H9 (cell line): ENCODE data around the gene ACAP3. TPM values are rescaled to one million over a fixed set of nuclear protein-coding genes. Genes with fewer than 3 reads are reported as not detected.
A peak's percentile ranks its signal among the peaks of the same experiment; 100 is the strongest.

Experiments used
- DNase-seq: peaks from one replicate; pipeline ENCODE4 v3.0.0-alpha.2; 2017
- H2AFZ ChIP-seq: one replicate; pipeline ENCODE4 v1.6.1; 2013; ENCODE audit warnings: mild to moderate bottlenecking, low read length, control low read depth, moderate library complexity
- H2AK5ac ChIP-seq: 2 replicates; pipeline ENCODE4 v1.6.1; 2013; ENCODE audit warnings: low read length, control low read depth, mixed read lengths; ENCODE audit not compliant: insufficient read length
- H2BK120ac ChIP-seq: one replicate; pipeline ENCODE4 v1.6.1; 2013; ENCODE audit warnings: low read depth, mild to moderate bottlenecking, low read length, control low read depth, inconsistent platforms; ENCODE audit not compliant: poor library complexity, severe bottlenecking
- H2BK12ac ChIP-seq: 2 replicates; pipeline ENCODE4 v1.6.1; 2013; ENCODE audit warnings: low read length, control low read depth, mixed read lengths, low read depth; ENCODE audit not compliant: insufficient read length
- H2BK15ac ChIP-seq: 2 replicates; pipeline ENCODE4 v1.6.1; 2013; ENCODE audit warnings: low read depth, low read length, control low read depth
- H2BK20ac ChIP-seq: one replicate; pipeline ENCODE4 v1.6.1; 2013; ENCODE audit warnings: low read depth, mild to moderate bottlenecking, low read length, control low read depth, inconsistent platforms; ENCODE audit not compliant: poor library complexity, severe bottlenecking
- H2BK5ac ChIP-seq: 2 replicates; pipeline ENCODE4 v1.6.1; 2013; ENCODE audit warnings: low read length, control low read depth, mixed read lengths; ENCODE audit not compliant: insufficient read length
- H3K14ac ChIP-seq: 2 replicates; pipeline ENCODE4 v1.6.1; 2013; ENCODE audit warnings: low read length, control low read depth; ENCODE audit not compliant: insufficient read depth
- H3K18ac ChIP-seq: 2 replicates; pipeline ENCODE4 v1.6.1; 2013; ENCODE audit warnings: low read depth, mild to moderate bottlenecking, mixed read lengths, low read length, control low read depth; ENCODE audit not compliant: insufficient read length
- H3K23ac ChIP-seq: 2 replicates; pipeline ENCODE4 v1.6.1; 2013; ENCODE audit warnings: low read length, control low read depth, mixed read lengths, low read depth; ENCODE audit not compliant: insufficient read length
- H3K23me2 ChIP-seq: 2 replicates; pipeline ENCODE4 v1.6.1; 2013; ENCODE audit warnings: low read depth, mild to moderate bottlenecking, mixed read lengths, low read length, control low read depth; ENCODE audit not compliant: insufficient read length, poor library complexity, severe bottlenecking
- H3K27ac ChIP-seq: 2 replicates; pipeline ENCODE4 v1.5.1; 2013; ENCODE audit warnings: low read length, control low read depth, mixed read lengths, low read depth; ENCODE audit not compliant: insufficient read length
- H3K27me3 ChIP-seq: 2 replicates; pipeline ENCODE4 v1.6.1; 2013; ENCODE audit warnings: low read length, control low read depth, inconsistent platforms; ENCODE audit not compliant: insufficient read depth
- H3K4ac ChIP-seq: 2 replicates; pipeline ENCODE4 v1.6.1; 2013; ENCODE audit warnings: low read depth, mild to moderate bottlenecking, control low read depth, inconsistent platforms, low read length, moderate library complexity
- H3K4me1 ChIP-seq: 2 replicates; pipeline ENCODE4 v1.6.1; 2013; ENCODE audit warnings: low read length, control low read depth, inconsistent platforms; ENCODE audit not compliant: insufficient read depth
- H3K4me2 ChIP-seq: 2 replicates; pipeline ENCODE4 v1.6.1; 2013; ENCODE audit warnings: low read length, control low read depth, mixed read lengths; ENCODE audit not compliant: insufficient read length, insufficient read depth
- H3K56ac ChIP-seq: 2 replicates; pipeline ENCODE4 v1.6.1; 2013; ENCODE audit warnings: low read depth, mild to moderate bottlenecking, mixed read lengths, low read length, control low read depth; ENCODE audit not compliant: insufficient read length
- H3K79me1 ChIP-seq: 2 replicates; pipeline ENCODE4 v1.6.1; 2013; ENCODE audit warnings: low read depth, mild to moderate bottlenecking, moderate library complexity, low read length, control low read depth, inconsistent platforms; ENCODE audit not compliant: insufficient read depth, poor library complexity, severe bottlenecking
- H3K79me2 ChIP-seq: 2 replicates; pipeline ENCODE4 v1.6.1; 2013; ENCODE audit warnings: low read length, control low read depth, inconsistent platforms; ENCODE audit not compliant: insufficient read depth
- H3K9ac ChIP-seq: 2 replicates; pipeline ENCODE4 v1.6.1; 2013; ENCODE audit warnings: low read length, control low read depth, mixed read lengths; ENCODE audit not compliant: insufficient read length; ENCODE audit errors: extremely low read depth
- H3K9me3 ChIP-seq: one replicate; pipeline ENCODE4 v1.6.1; 2013; ENCODE audit warnings: low read depth, low read length, inconsistent platforms; ENCODE audit not compliant: control insufficient read depth
- H3T11ph ChIP-seq: one replicate; pipeline ENCODE4 v1.6.1; 2013; ENCODE audit warnings: mild to moderate bottlenecking, low read length, control low read depth, inconsistent platforms
- H4K20me1 ChIP-seq: one replicate; pipeline ENCODE4 v1.6.1; 2013; ENCODE audit not compliant: control insufficient read depth, insufficient read length, insufficient read depth
- H4K5ac ChIP-seq: 2 replicates; pipeline ENCODE4 v1.6.1; 2013; ENCODE audit warnings: low read depth, mild to moderate bottlenecking, mixed read lengths, low read length, control low read depth; ENCODE audit not compliant: insufficient read length
- H4K8ac ChIP-seq: replicated peaks from 2 replicates; pipeline ENCODE4 v1.6.1; 2013; ENCODE audit warnings: low read length, control low read depth, mixed read lengths, low read depth; ENCODE audit not compliant: insufficient read length
- H4K91ac ChIP-seq: 2 replicates; pipeline ENCODE4 v1.6.1; 2013; ENCODE audit warnings: low read depth, mild to moderate bottlenecking, moderate library complexity, mixed read lengths, low read length, control low read depth; ENCODE audit not compliant: insufficient read length
- H3K27ac Mint-ChIP-seq, 3 experiments: 2 replicates in 2 of 3; 3 replicates in 1 of 3; pipeline ENCODE4 v1.8.0; 2020 to 2021; ENCODE audit warnings: mixed read lengths in 3 of 3, mild to moderate bottlenecking in 1 of 3, moderate library complexity in 1 of 3
- H3K27me3 Mint-ChIP-seq: 2 replicates; pipeline ENCODE4 v1.8.0; 2021; ENCODE audit warnings: low read depth, mild to moderate bottlenecking, moderate library complexity, mixed read lengths
- H3K36me3 Mint-ChIP-seq, 3 experiments: 2 replicates in 2 of 3; 3 replicates in 1 of 3; pipeline ENCODE4 v1.8.0; 2020 to 2021; ENCODE audit warnings: low read depth in 3 of 3, mixed read lengths in 3 of 3; ENCODE audit not compliant: insufficient read depth in 1 of 3
- H3K4me1 Mint-ChIP-seq, 2 experiments: 2 replicates each; pipeline ENCODE4 v1.8.0; 2020; ENCODE audit warnings: mixed read lengths in 2 of 2
- H3K4me3 Mint-ChIP-seq, 2 experiments: 2 replicates in 1 of 2; 3 replicates in 1 of 2; pipeline ENCODE4 v1.8.0; 2020 to 2021; ENCODE audit warnings: mild to moderate bottlenecking in 2 of 2, mixed read lengths in 2 of 2, moderate library complexity in 1 of 2
- H3K9me3 Mint-ChIP-seq, 2 experiments: 2 replicates in 1 of 2; 3 replicates in 1 of 2; pipeline ENCODE4 v1.8.0; 2020; ENCODE audit warnings: mild to moderate bottlenecking in 2 of 2, mixed read lengths in 2 of 2, moderate library complexity in 1 of 2
- CTCF ChIP-seq: fragments of 200-600 bp; sonication (generic); conservative IDR thresholded peaks from 3 replicates; pipeline ENCODE4 v1.8.0; 2021; ENCODE audit warnings: antibody characterized with exemption, mild to moderate bottlenecking
- WGBS: extraction: QIAGEN DNeasy Blood & Tissue Kit; methylation state at CpG from one replicate; pipeline ENCODE4 v1.1.7; 2013; ENCODE audit warnings: missing lambda C conversion rate, low lambda C conversion rate, mixed read lengths; ENCODE audit not compliant: insufficient read length; ENCODE audit errors: extremely low coverage; 5-methylcytosine and 5-hydroxymethylcytosine counted together
- total RNA-seq: library from RNA; stranded (reverse); gene quantifications from 2 replicates; pipeline ENCODE4 v1.2.1, GENCODE V29; 2021

Gene ACAP3
- total RNA-seq, 1 experiment from 2014 or later: 41.4 TPM

- Histone ChIP-seq H3T11ph (no peak overlapping the region), H3K79me1 (peaks cover 21% of the 10 kb centered on the region), H3K9me3 (no peaks in the 10 kb centered on the region), H4K91ac (no peak overlapping the region), H3K23me2 (peaks cover 14% of the 10 kb centered on the region), H3K27ac (no peak overlapping the region), H2BK5ac (no peak overlapping the region), H3K56ac (no peak overlapping the region), H2AFZ (no peak overlapping the region), H2AK5ac (no peak overlapping the region), H2BK12ac (no peak overlapping the region), H3K23ac (no peak overlapping the region), H3K14ac (no peak overlapping the region; the same call in 1 of the 2 replicates), H3K4ac (no peak overlapping the region), H2BK15ac (no peak overlapping the region), H3K4me1 (peaks cover 5% of the 10 kb centered on the region; the same call in 1 of the 2 replicates), H3K27me3 (no peaks in the 10 kb centered on the region), H2BK120ac (no peak overlapping the region), H3K18ac (no peak overlapping the region), H4K20me1 (peaks cover 2% of the 10 kb centered on the region), H2BK20ac (no peak overlapping the region), H3K9ac (peak overlapping the region; percentile 77), H4K8ac (no peak overlapping the region), H4K5ac (no peak overlapping the region), H3K79me2 (peaks cover 25% of the 10 kb centered on the region; the same call in 1 of the 2 replicates), H3K4me2 (peak overlapping the region; percentile 59)
- Mint-ChIP-seq H3K27ac (peak overlapping the region; percentile 35 to 86 (median 76); a peak in 5 of 7 replicates), H3K4me3 (peak overlapping the region; percentile 85 to 91), H3K4me1 (peaks cover 28 to 32% of the 10 kb centered on the region in 2 experiments), H3K36me3 (peaks cover 16 to 34% (median 29%) of the 10 kb centered on the region in 3 experiments; a peak in 6 of 7 replicates), H3K27me3 (peaks cover 2% of the 10 kb centered on the region; the same call in 1 of the 2 replicates), H3K9me3 (no peaks in the 10 kb centered on the region; a peak in 1 of 5 replicates)
- no peak for DNase-seq
- WGBS: no CpG with 5 or more reads among the region's 43 CpGs
- no peak for TF ChIP-seq CTCF
These were observed 35.2 kb downstream of the ACAP3 start for GRCh38 chr1:1272341-1273208.
